Lower leg skin (tissue), 3 donors: Measurements from ENCODE around the gene TSSK6.

Experiments used
- POLR2A ChIP-seq, 2 donors: fragments of 450-650 bp; IDR thresholded peaks; one replicate each; pipeline ENCODE4 v1.6.1; 2016 to 2017; ENCODE audit warnings: antibody characterized with exemption in 2 of 2, mild to moderate bottlenecking in 1 of 2, moderate library complexity in 1 of 2
- TF ChIP-seq, protein P1 (sequence below), 3 donors: fragments of 450-650 bp; IDR thresholded peaks; one replicate each; pipeline ENCODE4 v1.5.1; 2016; ENCODE audit warnings: antibody characterized with exemption in 3 of 3, mild to moderate bottlenecking in 3 of 3, moderate library complexity in 2 of 3

- no peak for TF ChIP-seq POLR2A (IDR thresholded peaks at IDR 0.05)
- TF ChIP-seq, protein P1, sequence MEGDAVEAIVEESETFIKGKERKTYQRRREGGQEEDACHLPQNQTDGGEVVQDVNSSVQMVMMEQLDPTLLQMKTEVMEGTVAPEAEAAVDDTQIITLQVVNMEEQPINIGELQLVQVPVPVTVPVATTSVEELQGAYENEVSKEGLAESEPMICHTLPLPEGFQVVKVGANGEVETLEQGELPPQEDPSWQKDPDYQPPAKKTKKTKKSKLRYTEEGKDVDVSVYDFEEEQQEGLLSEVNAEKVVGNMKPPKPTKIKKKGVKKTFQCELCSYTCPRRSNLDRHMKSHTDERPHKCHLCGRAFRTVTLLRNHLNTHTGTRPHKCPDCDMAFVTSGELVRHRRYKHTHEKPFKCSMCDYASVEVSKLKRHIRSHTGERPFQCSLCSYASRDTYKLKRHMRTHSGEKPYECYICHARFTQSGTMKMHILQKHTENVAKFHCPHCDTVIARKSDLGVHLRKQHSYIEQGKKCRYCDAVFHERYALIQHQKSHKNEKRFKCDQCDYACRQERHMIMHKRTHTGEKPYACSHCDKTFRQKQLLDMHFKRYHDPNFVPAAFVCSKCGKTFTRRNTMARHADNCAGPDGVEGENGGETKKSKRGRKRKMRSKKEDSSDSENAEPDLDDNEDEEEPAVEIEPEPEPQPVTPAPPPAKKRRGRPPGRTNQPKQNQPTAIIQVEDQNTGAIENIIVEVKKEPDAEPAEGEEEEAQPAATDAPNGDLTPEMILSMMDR (IDR thresholded peaks at IDR 0.05), result no peak
Measured at GRCh38 chr19:19533841-19534240, 18.5 kb upstream of the TSSK6 start.
